OCI-M2 (cell line): ENCODE measurements around the gene SYT8.
"Not testable (repeated sequence)": the region's sequence is repeated elsewhere in the genome, so short reads cannot be mapped to it uniquely, and the experiment has no call there.

Experiments used
- DNase-seq: peaks from one replicate; lab custom pipeline; 2025; ENCODE audit not compliant: unreplicated experiment; lab: John Stamatoyannopoulos, UW

SYT8 gene, protein sequence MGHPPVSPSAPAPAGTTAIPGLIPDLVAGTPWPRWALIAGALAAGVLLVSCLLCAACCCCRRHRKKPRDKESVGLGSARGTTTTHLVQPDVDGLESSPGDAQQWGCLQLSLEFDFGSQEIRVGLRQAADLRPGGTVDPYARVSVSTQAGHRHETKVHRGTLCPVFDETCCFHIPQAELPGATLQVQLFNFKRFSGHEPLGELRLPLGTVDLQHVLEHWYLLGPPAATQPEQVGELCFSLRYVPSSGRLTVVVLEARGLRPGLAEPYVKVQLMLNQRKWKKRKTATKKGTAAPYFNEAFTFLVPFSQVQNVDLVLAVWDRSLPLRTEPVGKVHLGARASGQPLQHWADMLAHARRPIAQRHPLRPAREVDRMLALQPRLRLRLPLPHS

DNA sequence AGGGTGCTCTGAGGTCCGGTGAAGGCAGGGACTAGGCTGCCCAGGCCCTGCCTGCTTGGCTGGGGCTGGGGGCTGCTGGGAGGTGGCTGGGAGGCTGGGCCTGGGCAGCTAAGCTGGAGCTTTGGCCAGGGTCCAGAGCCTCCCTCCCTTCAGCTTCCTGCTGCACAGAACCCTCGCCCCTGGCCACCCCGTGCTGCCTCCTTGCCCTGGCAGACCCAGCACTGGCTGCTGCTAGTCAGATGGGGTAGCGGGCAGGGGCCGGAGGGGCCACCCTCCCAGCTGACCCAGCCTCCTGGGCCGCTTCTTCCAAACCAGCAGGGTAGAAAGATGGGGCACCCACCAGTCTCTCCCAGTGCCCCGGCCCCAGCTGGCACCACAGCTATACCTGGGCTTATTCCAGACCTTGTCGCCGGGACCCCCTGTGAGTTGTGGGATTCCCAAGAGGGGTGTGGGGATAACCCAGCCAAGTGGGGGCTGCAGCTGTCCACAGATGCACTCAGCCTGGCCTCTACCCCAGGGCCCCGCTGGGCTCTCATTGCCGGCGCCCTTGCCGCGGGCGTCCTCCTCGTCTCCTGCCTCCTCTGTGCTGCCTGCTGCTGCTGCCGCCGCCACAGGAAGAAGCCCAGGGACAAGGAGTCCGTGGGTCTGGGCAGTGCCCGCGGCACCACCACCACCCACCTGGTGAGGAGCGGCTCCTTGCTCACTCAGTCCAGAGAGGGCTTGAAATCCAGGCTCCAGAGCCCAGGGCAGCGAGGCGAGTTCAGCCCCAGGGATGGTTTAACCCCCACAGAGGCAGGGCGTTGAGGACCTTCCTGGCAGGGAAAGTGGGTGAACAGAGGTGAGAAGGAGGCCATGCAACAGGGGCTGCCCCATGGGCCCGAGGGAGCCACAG is at the start of gene SYT8:
Gene SYT8, plus strand, starts transcription at position 212 of the 892 bp plus-strand sequence. Its CDS starts 116 bp downstream, at position 328.
- DNase-seq: no peak

DNA sequence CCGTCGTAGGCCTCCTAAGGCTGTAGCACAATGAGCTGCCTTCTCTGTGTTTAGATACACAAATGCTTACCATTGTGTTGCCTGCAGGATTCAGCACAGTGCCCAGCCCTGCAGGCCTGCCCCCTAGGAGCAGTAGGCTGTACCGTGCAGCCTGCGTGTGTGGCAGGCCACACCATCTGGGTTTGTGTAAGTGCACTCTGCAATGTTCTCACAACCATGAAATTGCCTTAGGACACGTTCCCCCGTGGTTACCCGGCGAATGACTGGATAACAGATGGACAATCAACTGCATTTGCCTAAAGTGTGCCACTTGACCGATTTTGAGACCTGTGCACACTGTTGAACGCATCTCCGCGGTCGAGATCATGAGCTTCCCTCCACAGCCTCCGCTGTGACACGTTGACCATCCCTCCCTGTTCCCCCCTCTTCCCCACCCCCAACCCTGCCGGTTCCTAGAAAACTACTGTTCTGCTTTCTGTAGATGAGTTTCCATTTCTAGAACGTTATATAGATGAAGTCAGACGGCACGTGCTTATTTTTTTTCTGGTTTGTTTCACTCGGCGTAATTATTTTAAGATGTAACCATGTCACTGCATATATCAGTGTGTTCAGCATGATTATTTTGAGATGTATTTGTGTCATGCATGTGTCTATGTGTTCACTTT is 48.9 kb upstream of the SYT8 start:
- DNase-seq: no peak

DNA sequence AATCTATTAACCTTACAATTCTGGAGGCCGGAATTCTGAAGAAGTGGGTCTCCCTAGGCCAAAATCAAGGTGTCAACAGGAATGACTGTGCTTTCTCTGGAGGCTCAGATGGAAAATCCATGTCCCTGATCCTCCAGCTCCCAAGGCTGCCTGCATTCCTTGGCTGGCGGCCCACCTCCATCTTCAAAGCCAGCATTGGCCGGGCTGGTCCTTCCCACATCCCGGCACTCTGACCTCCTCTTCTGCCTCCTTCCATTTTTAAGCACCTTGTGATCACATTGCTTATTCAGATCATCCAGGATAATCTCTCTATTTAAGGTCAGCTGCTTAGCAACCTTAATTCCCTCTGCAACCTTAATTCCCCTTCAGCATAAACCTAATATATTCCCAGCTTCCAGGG is 48.3 kb upstream of the SYT8 start:
- DNase-seq: no peak

GRCh38 chr11:1791912-1792311 is 42.9 kb upstream of the SYT8 start:
- no peak for DNase-seq

- no peak for DNase-seq
These were observed 42.3 kb upstream of the SYT8 start for GRCh38 chr11:1792461-1792860.

- DNase-seq: no peak
These were observed 41.7 kb upstream of the SYT8 start for GRCh38 chr11:1793081-1793480.

DNA sequence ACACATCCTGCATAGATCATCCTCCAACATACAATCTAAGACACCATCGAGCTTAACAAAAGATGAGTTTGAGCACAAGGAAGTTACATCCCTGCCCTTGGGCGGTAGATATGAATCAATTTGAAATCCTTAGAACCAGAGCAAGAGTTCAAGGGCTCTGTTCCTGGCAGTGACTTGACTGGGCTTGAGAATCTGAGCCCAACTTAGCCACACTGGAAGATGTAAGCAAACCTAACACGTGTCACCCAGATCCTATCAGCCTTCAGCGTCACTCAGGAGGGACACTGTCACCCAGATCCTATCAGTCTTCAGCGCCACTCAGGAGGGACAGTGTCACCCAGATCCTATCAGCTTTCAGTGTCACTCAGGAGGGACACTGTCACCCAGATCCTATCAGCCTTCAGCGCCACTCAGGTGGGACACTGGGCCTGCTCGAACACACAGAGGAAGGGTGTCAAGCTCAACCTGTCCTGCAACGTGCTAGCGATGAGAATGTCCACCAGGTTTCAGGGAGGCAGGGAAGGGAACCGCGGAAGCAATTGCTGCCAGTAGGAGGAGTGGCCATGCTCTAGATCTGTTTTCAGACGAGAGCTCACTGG is 38.3 kb upstream of the SYT8 start:
- no peak for DNase-seq

DNA sequence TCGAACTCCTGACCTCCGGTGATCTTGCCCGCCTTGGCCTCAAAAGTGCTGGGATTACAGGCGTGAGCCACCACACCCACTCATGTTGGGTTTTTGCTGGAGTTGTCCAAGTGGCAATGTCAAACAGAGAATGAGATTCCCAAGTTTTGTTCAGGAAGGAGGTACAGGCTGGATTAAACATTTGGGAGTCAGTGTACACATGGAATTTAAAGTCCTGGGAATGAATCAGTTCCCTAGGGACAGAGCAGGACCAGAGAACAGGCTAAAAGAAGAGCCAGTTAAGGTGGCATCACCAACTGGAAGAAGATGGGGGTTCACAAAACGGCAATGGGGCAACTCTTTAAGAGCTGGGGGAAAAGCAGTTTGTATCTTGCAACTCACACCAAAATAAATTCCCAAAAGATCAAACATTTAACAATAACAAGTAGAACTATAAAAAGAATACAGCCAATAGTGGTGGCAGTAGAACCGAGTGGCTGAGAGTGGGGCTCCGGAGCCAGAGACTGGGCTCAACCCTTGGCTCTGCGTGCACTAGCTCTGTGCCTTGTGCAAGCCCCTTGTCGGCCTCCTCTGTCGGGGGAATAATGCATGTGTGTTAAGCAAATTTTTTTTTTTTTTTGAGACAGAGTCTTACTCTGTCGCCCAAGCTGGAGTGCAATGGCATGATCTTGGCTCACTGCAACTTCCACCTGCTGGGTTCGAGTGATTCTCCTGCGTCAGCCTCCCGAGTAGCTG is 37.2 kb upstream of the SYT8 start:
- no peak for DNase-seq

DNA sequence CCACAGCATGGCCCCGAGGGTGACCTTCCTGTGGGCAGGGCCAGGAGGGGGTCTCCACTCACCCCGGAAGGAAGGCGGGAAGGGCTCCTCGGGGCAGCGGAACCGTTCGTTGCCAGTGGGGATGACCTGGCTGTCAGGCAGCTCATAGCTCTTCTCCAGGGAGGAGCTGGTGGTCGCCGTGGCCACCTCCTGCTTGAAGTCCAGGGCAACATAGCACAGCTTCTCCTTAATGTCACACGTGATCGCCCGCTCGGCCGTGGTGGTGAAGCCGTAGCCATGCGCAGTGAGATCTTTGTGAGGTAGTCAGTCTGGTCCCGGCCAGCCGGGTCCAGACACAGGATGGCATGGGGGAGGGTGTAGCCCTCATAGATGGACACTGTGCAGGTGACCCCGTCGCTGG is 31.5 kb upstream of the SYT8 start:
- DNase-seq: no peak

DNA sequence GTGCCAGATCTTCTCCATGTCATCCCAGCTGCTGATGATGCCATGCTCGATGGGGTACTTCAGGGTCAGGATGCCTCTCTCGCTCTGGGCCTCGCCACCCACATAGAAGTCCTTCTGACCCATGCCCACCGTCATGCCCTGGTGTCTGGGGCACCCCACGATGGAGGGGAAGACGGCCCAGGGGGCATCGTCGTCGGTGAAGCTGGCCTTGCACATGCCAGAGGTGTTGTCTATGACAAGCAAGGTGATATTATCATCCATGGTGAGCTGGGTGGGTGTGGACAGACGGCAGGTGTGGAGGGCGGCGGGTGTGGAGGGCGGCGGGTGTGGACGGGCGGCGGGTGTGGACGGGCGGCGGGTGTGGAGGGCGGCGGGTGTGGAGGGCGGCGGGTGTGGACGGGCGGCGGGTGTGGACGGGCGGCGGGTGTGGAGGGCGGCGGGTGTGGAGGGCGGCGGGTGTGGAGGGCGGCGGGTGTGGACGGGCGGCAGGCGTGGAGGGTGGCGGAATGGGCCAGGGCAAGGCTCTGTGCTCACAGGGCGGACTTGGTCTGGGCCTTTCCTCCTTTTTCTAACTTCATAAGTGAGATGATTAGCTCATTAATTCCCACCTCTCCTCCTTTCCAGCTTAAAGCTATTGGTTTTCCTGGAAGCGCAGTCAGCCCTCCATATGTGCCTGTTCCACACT is 30.8 kb upstream of the SYT8 start:
- DNase-seq: not testable (repeated sequence)

GRCh38 chr11:1805525-1805924 is 29.3 kb upstream of the SYT8 start:
- no peak for DNase-seq

DNA sequence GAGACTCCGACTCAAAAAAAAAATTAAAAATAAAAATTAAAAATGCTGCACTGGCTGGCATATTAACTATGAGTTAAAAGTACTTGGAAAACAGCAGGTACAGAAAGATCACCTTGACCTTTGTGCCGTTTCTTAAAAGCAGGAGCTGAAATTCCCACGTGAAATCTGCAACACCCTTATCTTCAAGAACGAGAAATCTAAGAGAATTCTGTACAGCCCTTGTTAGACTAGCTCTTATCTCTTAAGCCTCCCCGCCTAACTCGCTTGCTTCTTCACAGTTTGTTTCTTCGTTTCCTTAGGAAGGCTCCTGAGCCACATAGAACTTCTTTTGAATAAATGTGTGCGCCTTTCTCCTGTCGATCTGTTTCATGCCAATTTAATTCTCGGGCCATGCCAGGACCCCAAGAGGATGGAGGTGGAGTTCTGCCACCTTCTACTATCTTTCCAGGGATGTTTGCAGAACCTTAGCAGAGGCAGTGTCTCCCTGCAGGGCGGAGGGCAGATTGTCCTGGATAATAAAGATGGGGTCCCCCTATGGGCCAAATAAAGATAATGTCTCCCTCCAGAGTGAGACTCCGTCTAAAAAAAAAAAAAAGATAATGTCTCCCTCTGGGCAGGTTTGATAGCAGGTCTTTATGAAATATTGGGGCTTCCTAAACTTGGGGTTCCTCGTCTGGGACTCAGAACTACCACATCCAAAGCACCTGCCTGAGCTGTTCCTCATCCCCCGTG is 27.4 kb upstream of the SYT8 start:
- no peak for DNase-seq

GRCh38 chr11:1810761-1811160 is 24.0 kb upstream of the SYT8 start:
- DNase-seq: no peak

DNA sequence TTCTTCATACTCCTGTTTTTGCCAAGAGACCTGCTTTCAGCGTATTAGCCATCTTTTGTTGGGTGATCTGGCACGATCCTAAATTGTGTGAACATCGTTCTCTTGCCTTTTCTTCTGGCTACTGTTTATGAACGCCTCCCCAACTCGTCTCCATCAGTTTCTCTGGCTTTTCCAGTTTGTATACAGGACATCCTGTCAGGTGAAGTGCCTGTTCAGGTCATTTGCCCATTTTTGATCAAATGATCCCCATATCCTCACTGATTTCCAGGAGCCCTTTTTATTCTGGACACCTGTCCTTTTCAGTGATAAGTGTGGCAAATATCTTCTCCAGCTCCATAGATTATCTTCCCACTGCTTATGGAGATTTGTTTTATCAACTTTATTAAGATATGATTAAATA is 22.5 kb upstream of the SYT8 start:
- no peak for DNase-seq

DNA sequence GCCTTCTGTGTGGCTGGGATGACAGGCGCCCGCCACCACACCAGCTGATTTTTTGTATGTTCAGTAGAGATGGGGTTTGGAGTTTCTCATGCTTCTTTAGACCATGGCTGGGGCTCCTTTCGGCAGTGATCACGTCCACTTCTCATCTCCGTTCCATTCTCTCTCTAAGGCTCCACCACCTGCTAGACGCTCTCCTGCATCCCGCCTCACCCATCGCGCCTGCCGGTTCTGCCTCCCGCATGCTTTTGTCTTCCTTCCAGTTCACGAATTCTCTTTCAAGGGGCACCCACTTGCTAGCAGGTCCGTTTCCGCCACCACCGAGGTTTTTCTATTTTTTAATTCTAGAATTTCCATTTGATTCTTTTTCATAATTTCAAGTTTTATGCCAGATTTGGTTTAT is 22.0 kb upstream of the SYT8 start:
- no peak for DNase-seq

DNA sequence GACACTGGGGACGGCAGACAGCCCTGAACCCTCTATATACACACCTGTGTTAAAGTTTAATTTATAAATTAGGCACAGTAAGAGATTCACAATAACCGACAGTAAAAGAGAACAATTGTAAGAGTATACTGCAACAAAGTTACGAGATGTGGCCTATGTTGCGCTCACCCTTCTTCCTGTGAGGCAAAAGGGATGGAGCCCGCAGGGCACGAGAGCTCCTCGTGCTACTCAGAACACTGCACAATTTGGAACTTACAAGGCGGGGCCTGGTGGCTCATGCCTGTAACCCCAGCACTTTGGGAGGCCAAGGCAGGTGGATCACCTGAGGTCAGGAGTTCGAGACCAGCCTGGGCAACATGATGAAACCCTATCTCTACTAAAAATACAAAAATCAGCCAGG is 21.4 kb upstream of the SYT8 start:
- not testable (repeated sequence) for DNase-seq

DNA sequence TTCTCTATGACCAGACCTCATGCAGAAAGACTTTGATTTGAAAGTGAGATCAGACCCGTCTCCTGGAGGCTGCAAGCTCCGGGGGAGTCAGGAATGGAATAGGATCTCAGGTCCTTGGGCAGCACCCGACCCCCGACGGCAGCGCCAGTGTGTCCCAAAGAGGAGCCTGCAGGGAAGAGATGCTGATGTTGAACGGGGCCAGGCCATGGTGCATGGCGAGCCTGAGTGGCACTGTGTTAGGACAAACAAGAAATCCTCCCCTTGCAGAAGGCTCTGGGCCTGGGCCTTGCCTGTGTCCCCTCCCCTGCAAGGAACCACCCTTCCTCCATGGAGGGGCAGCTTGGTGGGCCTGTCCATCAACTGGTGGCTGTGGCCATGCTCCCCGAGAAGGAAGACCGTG is 20.1 kb upstream of the SYT8 start:
- no peak for DNase-seq

GRCh38 chr11:1815311-1815710 is 19.5 kb upstream of the SYT8 start:
- DNase-seq: no peak

GRCh38 chr11:1815751-1816150 is 19.0 kb upstream of the SYT8 start:
- no peak for DNase-seq
